HL-60/S4 treated with retinoic acid at 250 ng/mL for 4 days and 3 days (cell line): ENCODE data around the gene CITED2.
"Not testable (repeated sequence)": the region's sequence is repeated elsewhere in the genome, so short reads cannot be mapped to it uniquely, and the experiment has no call there.

Source experiments
- in situ Hi-C: fragments of 300-500 bp; cut with MboI; formaldehyde crosslinking; loops from 2 replicates; pipeline ENCODE4 v1.7.0; 2022; ENCODE audit warnings: low sequenced_read_pairs

CITED2 gene, protein sequence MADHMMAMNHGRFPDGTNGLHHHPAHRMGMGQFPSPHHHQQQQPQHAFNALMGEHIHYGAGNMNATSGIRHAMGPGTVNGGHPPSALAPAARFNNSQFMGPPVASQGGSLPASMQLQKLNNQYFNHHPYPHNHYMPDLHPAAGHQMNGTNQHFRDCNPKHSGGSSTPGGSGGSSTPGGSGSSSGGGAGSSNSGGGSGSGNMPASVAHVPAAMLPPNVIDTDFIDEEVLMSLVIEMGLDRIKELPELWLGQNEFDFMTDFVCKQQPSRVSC

GRCh38 chr6:139374357-139375225 lies at the start of gene CITED2:
CITED2 (minus strand) TSS chr6:139374648; CDS start chr6:139373944, 704 bp downstream.
- in situ Hi-C loops, result loop anchor here (25.0 kb wide), 5 partner anchors 263 to 1488 kb away; partner anchors contain the start of gene PERP

GRCh38 chr6:139423037-139423703 lies 48.7 kb upstream of the CITED2 start:
- in situ Hi-C loops, result no loop called here

GRCh38 chr6:139422105-139423036 lies 47.9 kb upstream of the CITED2 start:
- in situ Hi-C loops, result no loop called here

GRCh38 chr6:139418481-139419132 lies 44.2 kb upstream of the CITED2 start:
- in situ Hi-C loops, result no loop called here

DNA sequence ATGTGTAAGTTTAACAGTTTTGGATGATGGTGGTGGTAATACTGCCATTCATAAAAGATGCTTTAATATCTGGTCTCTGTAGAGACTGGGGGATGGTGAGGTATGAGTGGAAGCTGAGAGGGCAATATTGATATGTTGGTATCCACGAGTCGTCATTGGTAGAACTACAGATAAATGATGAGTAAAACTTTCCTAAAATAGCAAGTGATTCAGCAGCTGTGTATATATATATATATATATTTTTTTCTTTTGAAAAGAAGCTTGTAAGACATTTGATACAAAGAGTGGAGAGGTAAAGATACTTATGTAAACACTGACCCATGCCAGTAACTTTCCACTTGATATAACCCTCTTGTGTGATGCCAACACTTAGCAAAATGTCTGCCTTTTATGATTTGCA lies 41.7 kb upstream of the CITED2 start:
- in situ Hi-C loops, result no loop called here

DNA sequence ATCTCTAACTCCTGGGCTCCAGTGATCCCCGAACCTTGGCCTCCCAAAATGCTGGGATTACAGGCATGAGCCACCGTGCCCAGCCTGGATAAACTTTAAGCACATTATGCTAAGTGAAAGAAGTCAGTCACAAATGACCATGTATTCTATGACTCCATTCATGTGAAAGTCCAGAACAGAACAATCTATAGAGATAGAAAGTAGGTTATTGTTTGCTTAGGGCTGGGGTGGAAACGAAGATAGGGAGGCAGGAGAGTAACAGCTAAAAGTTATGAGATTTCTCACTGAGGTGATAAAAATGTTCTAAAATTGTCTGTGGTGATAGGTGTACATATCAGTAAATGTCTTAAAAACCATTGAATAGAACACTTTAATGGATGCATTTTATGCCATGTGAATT lies 40.9 kb upstream of the CITED2 start:
- in situ Hi-C loops, result no loop called here

DNA sequence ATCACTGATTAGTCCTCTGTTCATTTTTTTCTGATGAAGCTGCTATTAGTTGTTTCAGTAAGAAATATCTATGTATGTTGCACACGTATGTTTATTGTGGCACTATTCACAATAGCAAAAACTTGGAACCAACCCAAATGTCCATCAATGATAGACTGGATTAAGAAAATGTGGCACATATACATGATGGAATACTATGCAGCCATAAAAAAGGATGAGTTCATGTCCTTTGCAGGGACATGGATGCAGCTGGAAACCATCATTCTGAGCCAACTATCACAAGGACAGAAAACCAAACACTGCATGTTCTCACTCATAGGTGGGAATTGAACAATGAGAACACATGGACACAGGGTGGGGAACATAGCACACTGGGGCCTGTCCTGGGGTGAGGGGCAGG lies 37.7 kb upstream of the CITED2 start:
- in situ Hi-C loops, result not testable (repeated sequence)

DNA sequence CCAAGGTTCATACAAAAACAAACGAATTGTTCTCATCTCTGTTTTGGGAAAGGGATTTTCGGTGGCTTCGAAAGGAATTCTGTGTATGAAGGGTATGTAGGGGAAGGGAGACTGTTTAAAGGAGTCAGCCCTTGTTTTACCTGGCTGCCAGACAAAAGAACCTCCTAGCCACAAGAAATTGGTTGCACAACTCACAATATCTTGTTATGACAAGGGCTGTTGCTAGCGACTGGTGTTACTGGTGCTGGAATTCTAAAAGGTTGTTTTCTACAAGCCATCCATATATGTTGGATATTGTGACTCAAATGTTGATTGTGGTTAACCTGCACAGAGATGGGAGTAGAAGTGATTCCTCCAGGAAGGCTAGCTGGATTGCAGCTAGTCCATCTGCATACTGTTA lies 34.6 kb upstream of the CITED2 start:
- in situ Hi-C loops, result no loop called here

- in situ Hi-C loops, result no loop called here
Observed at GRCh38 chr6:139407718-139408222, 33.3 kb upstream of the CITED2 start.

- in situ Hi-C loops, result no loop called here
Observed at GRCh38 chr6:139406577-139407343, 32.3 kb upstream of the CITED2 start.

DNA sequence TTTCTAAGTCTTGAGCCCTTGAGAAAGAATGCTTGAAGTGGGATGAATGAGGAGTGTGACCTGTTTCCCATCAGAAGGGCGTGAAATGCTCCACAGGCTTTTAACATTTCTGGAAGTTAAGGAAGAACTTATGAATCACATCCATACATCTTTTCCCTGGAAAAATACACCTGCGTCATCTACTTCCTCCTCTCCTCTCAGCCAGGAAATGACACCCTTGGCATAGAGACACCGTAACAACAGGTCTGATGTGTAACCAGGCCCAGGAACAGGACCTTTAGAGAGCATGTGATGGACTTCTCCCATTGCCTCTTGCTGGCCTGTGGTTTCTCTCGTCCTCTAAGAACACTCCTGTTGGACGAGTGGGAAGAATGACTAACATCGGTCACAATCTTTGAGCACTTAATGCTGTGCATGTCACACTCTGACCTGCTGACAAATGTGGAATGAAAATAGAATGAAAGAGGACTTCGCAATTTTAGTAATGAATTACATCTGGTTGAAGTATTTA lies 28.5 kb upstream of the CITED2 start:
- in situ Hi-C loops, result no loop called here

DNA sequence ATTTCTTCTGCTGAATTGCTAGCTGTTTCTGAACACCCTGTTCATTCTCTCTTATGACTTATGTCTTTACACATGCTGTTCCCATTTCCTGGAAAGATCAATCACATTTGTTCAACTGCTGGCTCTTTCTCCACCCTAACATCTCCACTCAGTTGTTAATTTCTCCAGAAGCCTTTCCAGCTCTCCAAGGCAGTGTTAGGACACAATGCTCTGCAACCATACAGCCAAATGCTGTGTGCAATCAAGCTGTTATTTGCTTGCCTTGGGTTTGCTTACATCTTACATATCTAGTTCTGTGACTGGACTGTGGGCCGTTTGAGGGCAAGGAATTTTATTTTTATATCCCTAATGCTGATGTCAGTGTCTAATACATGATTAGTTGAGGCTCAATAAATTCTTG lies 24.2 kb upstream of the CITED2 start:
- in situ Hi-C loops, result loop anchor here (25.0 kb wide), 3 partner anchors 239 to 1464 kb away; no protein-coding TSS in a partner anchor

GRCh38 chr6:139395891-139396301 lies 21.4 kb upstream of the CITED2 start:
- in situ Hi-C loops, result loop anchor here (25.0 kb wide), 3 partner anchors 241 to 1466 kb away; no protein-coding TSS in a partner anchor

DNA sequence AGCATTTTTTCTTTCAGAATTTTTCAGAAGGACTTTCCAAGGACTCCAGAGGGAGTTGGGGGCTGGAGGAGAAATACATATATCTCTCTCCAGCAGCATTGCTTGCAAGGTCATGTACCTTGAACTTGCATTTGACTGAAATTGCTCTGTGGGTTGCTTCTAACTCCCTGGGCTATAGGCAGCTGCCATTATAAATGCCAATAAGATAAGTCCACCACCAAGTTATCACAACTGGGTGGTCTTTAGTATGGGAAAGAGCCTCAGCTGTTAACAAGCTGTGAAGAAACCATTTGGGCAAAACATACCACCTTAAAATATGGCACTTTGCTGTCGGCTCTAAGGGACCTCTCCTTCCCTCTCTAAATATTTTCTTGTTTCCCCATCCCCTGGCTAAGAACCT lies 20.9 kb upstream of the CITED2 start:
- in situ Hi-C loops, result loop anchor here (25.0 kb wide), 3 partner anchors 242 to 1467 kb away; no protein-coding TSS in a partner anchor

- in situ Hi-C loops, result loop anchor here (25.0 kb wide), 3 partner anchors 243 to 1468 kb away; no protein-coding TSS in a partner anchor
Observed at GRCh38 chr6:139394027-139394649, 19.7 kb upstream of the CITED2 start.

DNA sequence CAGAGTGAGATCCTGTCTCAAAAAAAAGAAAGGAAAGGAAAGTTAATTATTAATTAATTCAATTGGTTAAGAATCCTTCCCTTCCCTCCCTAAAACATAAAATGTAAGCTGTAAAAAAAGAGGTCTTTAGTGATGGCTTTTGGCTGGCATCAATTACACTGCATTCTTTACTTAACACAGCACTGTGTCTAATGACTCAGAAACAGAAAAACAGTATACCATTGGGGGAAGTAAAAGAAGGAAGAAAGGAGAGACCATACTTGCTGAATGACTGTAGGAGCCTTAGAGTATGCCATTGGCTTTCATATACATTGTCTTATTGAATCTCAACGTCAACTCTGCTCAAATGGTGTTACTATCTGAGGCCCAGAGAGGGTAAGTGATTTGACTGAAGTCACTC lies 18.3 kb upstream of the CITED2 start:
- in situ Hi-C loops, result loop anchor here (25.0 kb wide), 3 partner anchors 245 to 1470 kb away; no protein-coding TSS in a partner anchor

DNA sequence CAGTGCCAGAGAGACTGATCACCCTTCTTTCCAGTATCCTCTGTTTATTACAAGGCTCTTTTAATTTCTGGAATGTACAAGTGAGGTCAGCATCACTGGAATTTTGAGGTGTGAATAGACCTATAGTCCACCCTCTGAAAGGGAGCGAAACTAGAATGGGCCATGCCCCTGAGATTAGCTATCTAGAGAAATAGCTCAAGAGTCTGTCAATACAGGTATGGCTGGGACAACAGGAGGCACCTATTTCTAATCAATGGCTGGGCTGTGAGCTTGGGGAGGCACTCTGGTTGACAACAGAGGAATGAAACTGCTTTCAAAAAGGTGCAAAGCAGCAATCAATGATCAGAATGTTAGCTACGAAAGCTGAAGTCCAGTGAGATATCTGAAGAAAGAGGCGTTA lies 17.3 kb upstream of the CITED2 start:
- in situ Hi-C loops, result loop anchor here (25.0 kb wide), 3 partner anchors 246 to 1471 kb away; no protein-coding TSS in a partner anchor

- in situ Hi-C loops, result loop anchor here (25.0 kb wide), 3 partner anchors 247 to 1472 kb away; no protein-coding TSS in a partner anchor
Observed at GRCh38 chr6:139390447-139390846, 16.0 kb upstream of the CITED2 start.
